GM23248 (cell line): ENCODE data around the gene PRDM10.

Experiments used
- EZH2 ChIP-seq: fragments of 200-600 bp; sonication (generic); IDR thresholded peaks from 2 replicates; pipeline ENCODE4 v1.6.1; 2018; ENCODE audit warnings: antibody characterized with exemption, mild to moderate bottlenecking; ENCODE audit not compliant: insufficient read depth, poor library complexity, severe bottlenecking
- EZH2phosphoT487 ChIP-seq: fragments of 200-600 bp; sonication (generic); IDR thresholded peaks from 2 replicates; pipeline ENCODE4 v1.6.1; 2018; ENCODE audit warnings: antibody characterized with exemption, moderate library complexity, mild to moderate bottlenecking, low read depth; ENCODE audit not compliant: insufficient read depth

DNA sequence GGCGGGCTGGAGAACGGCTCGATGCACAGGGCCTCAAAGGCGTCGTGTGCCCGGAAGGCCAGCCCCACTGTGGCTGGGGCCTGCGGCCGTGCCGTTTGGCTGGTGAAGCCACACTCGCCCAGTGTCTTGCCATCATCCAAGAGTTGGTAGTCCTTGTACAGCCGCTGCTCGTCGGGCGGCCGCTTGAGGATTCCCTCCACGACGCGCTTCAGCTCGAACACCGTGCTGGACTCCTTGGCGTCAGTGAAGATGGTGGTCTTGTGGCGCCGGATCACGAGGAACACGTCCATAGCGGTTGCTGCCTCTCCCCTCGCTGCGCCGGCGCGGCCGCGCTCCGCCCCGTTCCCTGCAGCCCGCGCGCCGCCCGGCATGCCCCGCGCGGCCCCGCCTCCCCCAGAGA lies 30.3 kb upstream of the PRDM10 start:
- TF ChIP-seq EZH2 (no peak), EZH2phosphoT487 (no peak)
